GM18526 (cell line): ENCODE results near the gene GRIA3.

Experiments
- POLR2A ChIP-seq: IDR thresholded peaks from 3 replicates; pipeline ENCODE4 v1.6.1; 2011; ENCODE audit not compliant: insufficient read length; ENCODE audit errors: extremely low read depth

GRIA3 gene

DNA sequence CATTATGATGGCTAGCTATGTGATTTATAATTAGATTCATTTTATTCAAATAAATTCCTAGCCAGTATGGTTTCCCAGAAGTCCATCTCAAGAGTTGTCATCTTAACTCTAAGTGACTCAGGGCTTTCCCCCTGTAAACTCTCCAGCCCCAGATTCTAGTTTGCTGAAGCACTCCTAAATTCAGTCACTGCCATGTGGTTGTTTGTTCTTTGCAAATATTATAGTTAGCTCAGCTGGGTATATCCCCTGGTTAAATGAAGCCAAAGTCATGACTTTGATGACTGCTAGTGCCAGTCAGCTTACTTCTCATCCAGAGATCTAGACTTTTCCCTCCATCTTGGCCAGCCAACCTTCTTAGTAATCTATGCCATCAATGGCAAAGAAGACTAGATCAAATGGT is 126.0 kb downstream of the GRIA3 start:
- no peak for TF ChIP-seq POLR2A

DNA sequence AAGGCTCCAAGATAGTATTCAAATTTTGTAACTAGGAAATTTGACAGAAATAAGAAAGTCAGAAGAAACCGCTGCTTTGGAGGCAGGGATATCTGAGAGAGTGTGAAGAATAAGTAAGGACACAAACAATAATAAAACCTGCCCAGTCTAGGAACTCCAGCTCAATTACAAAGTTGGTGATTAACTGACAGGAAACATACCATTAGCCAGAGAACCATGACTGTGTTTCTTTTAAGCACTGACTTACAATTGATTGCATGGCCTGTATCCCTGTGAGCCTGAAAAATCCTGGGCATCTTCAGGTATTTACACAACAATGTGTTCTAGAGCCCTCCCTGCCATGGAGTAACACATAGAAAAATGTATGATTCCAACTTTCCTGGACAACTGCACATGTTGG is 127.4 kb downstream of the GRIA3 start:
- no peak for TF ChIP-seq POLR2A

DNA sequence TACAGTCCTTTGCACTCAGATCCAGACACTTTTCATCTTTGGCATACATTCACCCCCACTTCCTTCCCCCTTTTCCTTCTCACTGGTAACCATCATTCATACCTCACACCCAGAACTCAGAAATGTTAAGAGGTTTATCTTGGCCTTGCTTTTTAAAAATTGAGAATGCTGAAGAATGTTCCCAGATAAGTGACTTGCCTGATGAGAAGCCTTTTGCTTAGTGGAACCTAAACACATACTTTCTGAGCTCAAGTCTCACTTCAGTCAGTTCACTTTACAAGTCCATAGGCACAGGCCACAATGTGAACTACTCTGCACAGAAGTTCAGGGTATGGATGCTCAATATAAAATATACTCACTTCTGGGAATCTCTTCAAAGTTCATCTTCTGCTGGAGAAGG is 129.4 kb downstream of the GRIA3 start:
- no peak for TF ChIP-seq POLR2A

DNA sequence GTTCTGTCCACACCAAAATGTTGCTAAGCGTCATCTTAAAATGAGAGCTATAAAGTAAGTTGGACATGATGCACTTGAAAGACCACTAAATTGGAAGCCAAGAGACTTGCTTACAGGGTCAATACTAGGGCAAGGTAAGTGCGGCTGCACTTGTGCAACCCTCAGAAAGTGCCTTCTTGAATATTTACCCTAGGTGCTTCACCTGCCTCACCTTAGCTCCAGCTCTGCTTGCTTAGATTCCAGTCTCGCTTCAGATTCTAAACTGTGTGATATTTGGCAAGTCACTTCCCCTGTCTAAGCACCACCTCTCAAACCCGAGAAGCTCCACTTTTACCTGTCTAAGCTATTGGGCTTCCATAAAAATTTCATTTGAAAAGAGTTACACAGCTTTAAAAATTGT is 136.5 kb downstream of the GRIA3 start:
- TF ChIP-seq POLR2A, result no peak

DNA sequence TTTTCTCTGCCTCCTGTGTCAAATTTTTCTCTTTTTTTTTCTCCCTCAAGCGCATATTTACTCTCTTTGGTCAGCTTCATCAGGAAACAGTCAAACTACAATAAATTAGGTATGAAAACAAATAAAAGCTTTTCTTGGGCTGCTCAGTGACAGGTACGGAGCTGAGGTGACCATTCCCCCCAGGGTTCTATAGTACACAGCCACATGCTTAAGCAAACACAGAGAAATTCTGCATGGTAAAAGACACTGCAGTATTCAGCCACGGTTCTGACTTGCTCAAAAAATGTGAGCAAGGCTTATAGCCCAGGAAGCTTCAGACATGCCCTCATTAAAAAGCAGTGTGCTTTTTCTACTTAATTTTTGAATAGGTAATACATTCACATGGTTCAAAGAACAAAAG is 138.5 kb downstream of the GRIA3 start:
- no peak for TF ChIP-seq POLR2A

DNA sequence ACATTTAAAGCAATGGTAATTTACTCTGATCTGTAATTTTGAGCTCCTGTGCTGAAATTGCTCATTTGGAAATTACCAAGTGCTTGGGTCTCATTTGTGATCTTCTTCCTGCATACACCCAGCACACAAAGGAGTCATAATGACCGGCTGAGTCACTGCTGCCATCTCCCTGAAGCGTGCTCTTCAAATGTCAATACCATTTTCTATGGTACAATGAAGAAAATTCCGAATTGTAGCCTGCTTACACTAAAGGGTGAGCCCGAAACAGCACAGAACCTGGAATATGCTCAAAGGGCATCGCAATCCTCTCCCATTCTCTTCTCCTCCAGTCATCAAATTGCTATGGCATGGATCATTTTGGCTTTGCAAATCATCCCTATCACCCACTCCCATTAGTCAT is 140.5 kb downstream of the GRIA3 start:
- no peak for TF ChIP-seq POLR2A

DNA sequence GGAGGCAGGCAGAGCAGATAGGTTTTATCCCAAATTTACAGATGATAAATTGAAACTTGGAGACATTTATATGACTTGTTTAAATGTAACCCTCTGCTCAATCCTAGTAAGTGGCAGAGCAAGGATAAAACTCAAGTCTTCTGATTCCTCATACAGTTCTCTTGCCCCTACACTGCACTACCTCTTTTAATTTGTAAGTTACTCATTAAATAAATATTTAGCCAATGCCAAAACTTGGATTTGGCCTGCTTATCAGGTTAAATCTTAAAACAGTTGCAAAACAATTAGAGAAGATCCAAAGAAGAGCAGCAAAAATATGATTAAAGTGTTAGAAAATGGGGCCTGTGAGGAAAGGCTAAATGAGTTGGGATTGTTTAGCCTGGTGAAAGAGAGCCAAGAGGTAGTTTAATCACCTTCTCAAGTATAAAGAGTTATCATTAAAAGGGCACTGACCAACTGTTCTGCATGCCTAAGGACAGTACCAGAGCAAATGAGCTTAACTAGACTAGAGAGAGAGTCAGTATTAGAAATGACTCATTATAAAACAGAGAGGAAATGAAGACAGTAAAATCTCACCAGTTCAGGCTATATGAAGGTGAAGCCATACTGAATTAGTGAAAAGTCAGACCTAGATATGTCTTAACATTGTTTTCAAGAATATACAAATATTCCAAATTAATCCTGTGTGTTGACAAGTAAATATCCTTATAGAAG is 146.3 kb downstream of the GRIA3 start:
- TF ChIP-seq POLR2A, result no peak

DNA sequence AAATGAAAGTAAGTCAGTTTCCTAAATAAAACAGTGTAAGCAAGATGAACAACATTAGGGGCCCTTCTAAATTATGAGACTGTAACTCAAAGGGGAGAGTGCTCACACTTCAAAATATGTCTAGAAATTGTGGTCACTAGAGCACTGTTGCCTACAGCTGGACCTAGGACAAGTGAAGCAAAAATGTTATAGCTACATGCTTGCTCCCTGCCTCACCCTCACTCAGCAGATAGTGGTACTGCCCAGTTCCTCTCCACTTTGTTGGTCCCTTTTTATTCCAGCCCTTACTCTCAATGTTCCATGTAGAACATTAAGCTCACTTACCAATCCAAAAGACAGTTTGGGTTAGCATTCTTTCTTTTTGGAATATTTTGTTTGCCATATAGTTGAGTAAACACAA is 147.3 kb downstream of the GRIA3 start:
- no peak for TF ChIP-seq POLR2A

DNA sequence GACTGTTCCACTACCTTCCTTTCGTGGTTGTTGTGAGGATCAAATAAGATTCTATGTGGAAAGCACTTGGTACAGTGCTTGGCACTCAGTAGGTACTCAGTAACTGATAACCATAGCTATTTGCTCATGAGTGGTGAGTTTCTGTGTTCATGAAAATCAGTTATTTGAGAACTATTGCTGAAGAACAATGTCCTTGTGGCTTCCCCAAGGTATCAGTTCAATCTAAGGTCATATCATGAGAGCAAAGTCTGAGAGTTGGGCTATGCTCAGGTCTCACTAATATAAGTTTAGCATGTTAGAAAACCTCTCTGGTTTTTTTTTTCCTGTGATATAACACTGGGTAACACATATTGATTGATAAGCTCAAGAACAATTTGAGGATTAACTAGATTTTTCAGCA is 147.8 kb downstream of the GRIA3 start:
- no peak for TF ChIP-seq POLR2A

DNA sequence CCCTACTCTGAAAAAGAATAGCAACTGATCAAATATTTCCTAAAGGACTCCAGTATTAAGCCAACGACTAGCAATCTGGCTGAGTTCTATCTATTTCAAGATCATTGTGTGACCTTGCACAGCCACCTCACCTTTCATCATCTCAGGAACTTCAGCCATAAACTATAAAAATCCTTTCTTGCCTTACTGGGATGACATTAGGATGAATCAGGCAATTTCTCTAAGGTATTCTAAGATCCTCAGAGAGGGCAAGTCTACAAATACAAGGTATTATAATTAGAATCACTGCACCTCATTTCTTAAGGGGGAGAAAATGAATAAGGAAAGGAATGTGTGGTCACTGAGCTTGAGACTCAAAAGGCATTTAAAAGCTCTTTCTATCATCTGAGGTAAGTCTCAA is 152.6 kb downstream of the GRIA3 start:
- TF ChIP-seq POLR2A, result no peak

DNA sequence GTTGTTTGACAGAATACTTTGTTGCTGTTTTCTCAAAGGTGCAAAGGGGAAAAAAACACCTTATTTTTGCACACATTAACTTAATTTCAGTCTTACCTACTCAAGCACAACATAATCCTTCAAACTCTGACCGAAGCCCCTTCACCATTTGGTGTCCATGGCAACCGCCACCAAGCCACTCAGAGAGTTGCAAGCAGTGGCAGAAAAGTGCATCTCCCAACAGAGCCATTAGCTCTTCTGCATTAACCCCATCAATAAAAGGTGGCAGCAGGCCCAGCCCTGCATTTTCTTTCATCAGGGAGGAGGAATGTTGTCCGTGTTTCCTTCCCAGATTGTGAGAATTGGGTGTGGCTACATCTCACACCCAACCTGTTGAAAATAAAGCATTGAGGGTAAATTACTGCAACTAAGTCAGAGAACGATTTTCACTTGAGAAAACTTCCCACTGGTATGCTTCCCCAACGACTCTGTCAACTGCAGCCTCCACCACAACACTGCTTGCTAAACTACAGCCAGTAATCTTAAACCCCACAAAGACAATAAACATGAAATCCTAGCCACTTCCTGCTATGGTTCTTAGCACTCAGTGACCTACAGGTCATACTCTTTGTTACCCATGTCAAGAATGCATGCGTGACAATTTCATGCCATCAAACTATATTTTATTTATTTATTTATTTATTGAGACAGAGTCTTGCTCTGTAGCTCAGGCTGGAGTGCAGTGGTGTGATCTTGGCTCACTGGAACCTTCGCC is 154.0 kb downstream of the GRIA3 start:
- no peak for TF ChIP-seq POLR2A

DNA sequence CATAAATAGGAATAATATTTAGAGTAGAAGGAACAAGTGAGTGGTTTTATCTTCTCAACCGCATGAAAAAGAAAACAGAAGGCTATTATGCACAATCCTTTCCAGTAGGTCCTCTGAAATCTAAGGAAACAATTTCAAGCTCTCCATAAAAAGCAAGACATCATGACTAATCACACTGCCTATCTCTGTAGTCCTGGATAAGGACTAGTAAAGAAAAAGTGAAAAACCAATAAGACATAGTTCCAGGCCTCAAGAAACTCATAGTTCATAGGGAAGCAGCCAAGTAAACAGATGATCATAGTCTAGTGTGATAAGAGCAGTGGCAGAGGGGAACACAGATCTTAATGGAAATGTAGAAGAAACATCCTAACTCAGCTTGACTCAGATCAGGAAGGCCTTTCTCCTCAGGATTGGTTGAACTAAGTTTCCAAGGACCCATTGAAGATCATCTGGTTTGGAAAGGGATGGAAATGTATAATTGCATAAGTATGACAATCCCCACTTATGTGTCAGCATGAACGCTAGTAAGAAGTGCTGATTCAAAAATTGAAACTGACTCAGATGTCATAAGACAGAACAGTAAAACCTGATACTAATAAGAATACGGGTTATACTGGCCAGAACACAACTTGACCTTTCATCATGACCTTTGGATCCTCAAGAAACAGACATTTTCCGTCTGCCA is 155.3 kb downstream of the GRIA3 start:
- no peak for TF ChIP-seq POLR2A

DNA sequence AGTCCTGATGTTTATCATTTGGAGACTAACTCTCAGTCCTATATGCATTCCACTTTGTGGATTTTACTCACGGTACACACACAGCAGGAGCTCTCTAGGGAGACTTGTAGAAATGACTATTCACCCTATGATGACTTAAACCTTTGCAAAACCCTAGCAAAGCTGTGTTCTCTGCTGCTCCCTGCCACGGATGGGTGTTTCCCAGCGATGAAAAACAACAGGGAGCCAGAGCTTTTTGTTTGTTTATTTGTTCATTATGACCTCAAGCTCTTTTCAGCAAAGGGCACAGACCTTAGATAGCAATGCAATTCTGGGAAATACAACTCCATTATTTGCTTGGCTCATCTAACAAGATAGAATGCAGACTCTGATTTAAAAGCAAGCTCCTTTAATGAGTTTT is 156.6 kb downstream of the GRIA3 start:
- TF ChIP-seq POLR2A, result no peak

DNA sequence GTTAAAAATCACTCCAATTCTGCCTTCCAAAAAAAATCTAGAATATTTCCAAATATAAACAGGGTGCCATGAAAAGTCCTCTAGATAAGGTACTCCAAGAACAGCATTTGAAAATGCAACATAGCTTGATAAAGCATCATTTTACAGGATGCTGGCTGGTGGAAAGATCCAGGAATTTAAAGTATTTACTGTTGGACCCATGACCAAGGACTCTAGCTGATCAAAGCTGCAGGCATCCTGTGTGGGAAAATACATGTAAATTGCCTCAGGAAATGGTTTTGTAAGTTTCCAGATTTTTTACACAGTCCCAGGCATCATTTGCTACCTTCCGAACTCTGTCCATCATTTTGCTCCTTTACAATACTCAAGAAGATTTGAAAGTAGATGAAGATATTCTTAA is 164.4 kb downstream of the GRIA3 start:
- TF ChIP-seq POLR2A, result no peak

DNA sequence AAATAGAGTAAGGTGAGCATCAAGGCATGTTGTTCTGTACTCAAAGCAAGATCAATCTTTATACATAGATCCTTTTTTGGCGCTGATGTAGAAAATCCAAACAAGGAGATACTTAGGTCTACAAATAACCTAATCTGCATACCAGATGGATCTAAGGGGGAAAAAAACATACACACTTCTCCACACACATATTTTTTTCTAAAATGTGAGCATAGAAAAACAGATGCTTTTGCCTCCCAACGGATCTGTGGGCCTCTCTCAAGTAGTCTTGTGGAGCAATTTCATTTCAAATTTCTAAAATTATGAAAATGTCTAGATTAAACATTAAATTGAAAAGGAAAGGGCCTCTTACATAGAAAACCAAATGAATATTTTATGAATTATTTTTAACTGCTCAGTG is 166.1 kb downstream of the GRIA3 start:
- no peak for TF ChIP-seq POLR2A

DNA sequence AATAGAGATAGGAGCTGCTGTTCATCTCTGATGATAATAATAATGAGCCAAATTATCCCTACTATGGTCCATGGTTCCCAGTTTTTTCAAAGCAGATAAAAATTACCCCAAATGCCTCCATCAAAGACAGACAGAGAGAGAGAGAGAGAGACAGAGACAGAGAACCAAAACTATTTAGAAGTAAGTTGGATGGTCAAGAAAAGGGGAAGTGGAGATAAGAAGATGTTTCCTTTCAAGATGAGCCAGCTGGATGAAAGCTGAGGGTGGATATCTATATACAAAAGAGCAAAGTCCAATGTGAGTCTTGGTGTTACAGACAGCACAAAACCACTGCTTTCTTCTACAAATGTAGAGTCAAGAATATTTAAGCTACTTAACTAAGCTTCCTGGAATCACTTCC is 173.9 kb downstream of the GRIA3 start:
- no peak for TF ChIP-seq POLR2A
